Lower lobe of right lung (tissue), 2 donors: ENCODE results near the gene OR4F6. TPM values are rescaled to one million over a fixed set of nuclear protein-coding genes. Genes with fewer than 3 reads are reported as not detected.

Experiments used
- ATAC-seq, 2 donors: fragments of 200-7000 bp; cut with Tn5 transposase; one replicate each; pipeline ENCODE4 v1.9.1; 2020 to 2022; ENCODE audit warnings: mild to moderate bottlenecking in 2 of 2, moderate library complexity in 2 of 2
- DNase-seq: peaks from one replicate; pipeline ENCODE4 v3.0.0-alpha.2; 2020
- H3K27ac ChIP-seq: fragments of 200-600 bp; one replicate; pipeline ENCODE4 v1.8.0; 2022
- H3K27me3 ChIP-seq: fragments of 200-600 bp; one replicate; pipeline ENCODE4 v1.8.0; 2022; ENCODE audit warnings: low read depth
- H3K36me3 ChIP-seq: fragments of 200-600 bp; one replicate; pipeline ENCODE4 v1.8.0; 2022; ENCODE audit warnings: mild to moderate bottlenecking
- H3K4me1 ChIP-seq: fragments of 200-600 bp; one replicate; pipeline ENCODE4 v1.8.0; 2022
- H3K4me3 ChIP-seq: fragments of 200-600 bp; one replicate; pipeline ENCODE4 v1.8.0; 2022; ENCODE audit warnings: mild to moderate bottlenecking
- H3K9me3 ChIP-seq: fragments of 200-600 bp; one replicate; pipeline ENCODE4 v1.8.0; 2022
- CTCF ChIP-seq: fragments of 200-600 bp; IDR thresholded peaks from one replicate; pipeline ENCODE4 v1.8.0; 2022; ENCODE audit warnings: antibody characterized with exemption, mild to moderate bottlenecking
- intact Hi-C: fragments of 100-400 bp; cut with DNase I; formaldehyde crosslinking; loops from one replicate; pipeline ENCODE4 v1.11.0; 2022
- total RNA-seq: library from RNA; stranded (reverse); fragmentation: NEBNext Ultra II Directional; extraction: Animal tissue kit (Norgen Biotek cat#: 25700); gene quantifications from one replicate; pipeline ENCODE4 v1.2.1, GENCODE V29; 2021
- donor health status: DM: no; HTN: yes; CAD: no; lungs with severe emphysema.

The OR4F6 gene
- total RNA-seq, 1 donor from 2014 or later = not detected

- no peak for TF ChIP-seq CTCF
- H3K27ac ChIP-seq = no peak overlapping the region
- ATAC-seq = no peak
- H3K4me3 ChIP-seq = no peak overlapping the region
- DNase-seq = no peak
- no peaks in the 10 kb centered on the region for H3K9me3 ChIP-seq
- no peaks in the 10 kb centered on the region for H3K36me3 ChIP-seq
- peaks cover 8% of the 10 kb centered on the region for H3K27me3 ChIP-seq
- H3K4me1 ChIP-seq = no peaks in the 10 kb centered on the region
- intact Hi-C loops = no loop called here
Observed at GRCh38 chr15:101805605-101806345, 2.5 kb downstream of the OR4F6 start.

- Histone ChIP-seq H3K27me3 (peaks cover 8% of the 10 kb centered on the region), H3K9me3 (no peaks in the 10 kb centered on the region), H3K4me1 (no peaks in the 10 kb centered on the region), H3K4me3 (no peak overlapping the region), H3K27ac (no peak overlapping the region), H3K36me3 (no peaks in the 10 kb centered on the region)
- intact Hi-C loops = no loop called here
- no peak for TF ChIP-seq CTCF
- no peak for ATAC-seq
- DNase-seq = no peak
Observed at GRCh38 chr15:101807345-101807945, 4.1 kb downstream of the OR4F6 start.

- no peak for DNase-seq
- no peak for TF ChIP-seq CTCF
- intact Hi-C loops = no loop called here
Observed at GRCh38 chr15:101808201-101808600, 4.9 kb downstream of the OR4F6 start.

GRCh38 chr15:101810456-101810855, 7.1 kb downstream of the OR4F6 start:
- Histone ChIP-seq H3K27me3 (peaks cover 8% of the 10 kb centered on the region), H3K36me3 (no peaks in the 10 kb centered on the region), H3K4me3 (no peak overlapping the region), H3K4me1 (no peaks in the 10 kb centered on the region), H3K9me3 (no peaks in the 10 kb centered on the region), H3K27ac (no peak overlapping the region)
- DNase-seq (no peak), ATAC-seq (no peak)
- no peak for TF ChIP-seq CTCF
- intact Hi-C loops = no loop called here

More at GRCh38 chr15:101808201-101808600, 4.9 kb downstream of the OR4F6 start:
- Histone ChIP-seq H3K4me1 (no peaks in the 10 kb centered on the region), H3K9me3 (no peaks in the 10 kb centered on the region), H3K4me3 (no peak overlapping the region), H3K27ac (no peak overlapping the region), H3K36me3 (no peaks in the 10 kb centered on the region), H3K27me3 (peaks cover 8% of the 10 kb centered on the region)
- ATAC-seq = no peak

- Histone ChIP-seq H3K27me3 (peaks cover 8% of the 10 kb centered on the region), H3K4me1 (no peaks in the 10 kb centered on the region), H3K9me3 (no peaks in the 10 kb centered on the region), H3K27ac (no peak overlapping the region), H3K4me3 (no peak overlapping the region), H3K36me3 (no peaks in the 10 kb centered on the region)
- ATAC-seq = no peak
- no peak for DNase-seq
- TF ChIP-seq CTCF = no peak
- intact Hi-C loops = no loop called here
Observed at GRCh38 chr15:101810876-101811275, 7.6 kb downstream of the OR4F6 start.
